Mesothelial cell of epicardium (in vitro differentiated cells): ENCODE measurements around the gene CYB5B. TPM values are rescaled to one million over a fixed set of nuclear protein-coding genes. Genes with fewer than 3 reads are reported as not detected.

Experiments used
- DNase-seq, 2 experiments: peaks; one replicate each; pipeline ENCODE4 v3.0.0; 2021; ENCODE audit warnings: low spot score in 2 of 2; ENCODE audit not compliant: unreplicated experiment in 2 of 2
- H3K27ac Mint-ChIP-seq: 2 replicates; pipeline ENCODE4 v1.8.0; 2021; ENCODE audit warnings: mixed read lengths
- H3K27me3 Mint-ChIP-seq: 2 replicates; pipeline ENCODE4 v1.8.0; 2021; ENCODE audit warnings: low read depth, mixed read lengths
- H3K36me3 Mint-ChIP-seq: 2 replicates; pipeline ENCODE4 v1.8.0; 2021; ENCODE audit warnings: mixed read lengths
- H3K4me1 Mint-ChIP-seq: 2 replicates; pipeline ENCODE4 v1.8.0; 2021; ENCODE audit warnings: mixed read lengths
- H3K4me3 Mint-ChIP-seq: 2 replicates; pipeline ENCODE4 v1.8.0; 2021; ENCODE audit warnings: mild to moderate bottlenecking, moderate library complexity, mixed read lengths
- H3K9me3 Mint-ChIP-seq: 2 replicates; pipeline ENCODE4 v1.8.0; 2021; ENCODE audit warnings: mixed read lengths
- total RNA-seq: library from RNA; stranded (reverse); gene quantifications from 3 replicates; pipeline ENCODE4 v1.2.1, GENCODE V29; 2021
- TF ChIP-seq, protein P1 (sequence below): fragments of 200-600 bp; sonication (generic); IDR thresholded peaks from one replicate; pipeline ENCODE4 v1.5.0; 2021; ENCODE audit warnings: antibody characterized with exemption; ENCODE audit not compliant: unreplicated experiment

CYB5B gene
- total RNA-seq, 1 donor from 2014 or later = 101 TPM

DNA sequence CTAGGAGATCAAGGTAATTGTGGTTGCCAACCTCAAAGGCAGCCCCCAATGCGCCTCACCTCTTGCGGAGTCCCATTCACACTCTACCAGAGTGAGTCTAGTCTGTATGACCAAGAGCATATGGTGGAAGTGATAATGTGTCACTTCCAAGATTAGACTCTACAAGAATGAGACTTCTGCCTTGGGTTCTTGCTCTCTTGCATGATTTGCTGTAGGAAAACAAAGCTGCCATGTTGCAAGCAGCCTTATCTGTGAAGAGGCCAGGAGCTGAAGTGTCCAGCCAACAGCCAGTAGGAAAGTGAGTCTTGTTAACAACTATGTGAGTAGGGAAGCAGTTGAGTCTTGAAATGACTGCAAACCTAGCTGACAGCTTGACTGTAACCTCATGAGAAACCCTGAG lies 42.0 kb upstream of the CYB5B start:
- DNase-seq = no peak
- peak overlapping the region; percentile 45 for H3K27ac Mint-ChIP-seq

DNA sequence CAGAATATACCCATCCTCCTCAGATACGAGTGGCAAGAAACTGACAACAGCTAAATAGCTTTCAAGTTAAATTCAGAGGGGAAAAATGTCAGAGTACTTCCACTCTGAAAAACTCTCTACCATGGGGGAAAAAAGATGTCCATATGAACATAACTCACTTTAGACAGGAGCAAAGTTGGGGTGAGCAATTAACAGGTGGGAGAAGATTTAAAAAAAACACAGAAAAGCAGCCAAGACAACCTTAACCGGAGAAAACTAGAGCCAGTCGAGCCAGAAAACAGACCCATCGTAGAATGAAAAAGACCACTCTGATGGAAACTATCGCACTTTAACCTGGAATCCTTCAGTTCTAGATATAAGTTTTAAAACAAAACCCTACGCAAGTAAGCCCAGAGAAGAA lies 39.4 kb upstream of the CYB5B start:
- H3K9me3 Mint-ChIP-seq = no peaks in the 10 kb centered on the region
- peaks cover 12% of the 10 kb centered on the region for H3K36me3 Mint-ChIP-seq
- peak overlapping the region; percentile 84 for H3K4me3 Mint-ChIP-seq
- DNase-seq = no peak
- H3K4me1 Mint-ChIP-seq = peaks cover 12% of the 10 kb centered on the region
- H3K27me3 Mint-ChIP-seq = no peaks in the 10 kb centered on the region
- H3K27ac Mint-ChIP-seq = peak overlapping the region; percentile 95
- TF ChIP-seq, protein P1, sequence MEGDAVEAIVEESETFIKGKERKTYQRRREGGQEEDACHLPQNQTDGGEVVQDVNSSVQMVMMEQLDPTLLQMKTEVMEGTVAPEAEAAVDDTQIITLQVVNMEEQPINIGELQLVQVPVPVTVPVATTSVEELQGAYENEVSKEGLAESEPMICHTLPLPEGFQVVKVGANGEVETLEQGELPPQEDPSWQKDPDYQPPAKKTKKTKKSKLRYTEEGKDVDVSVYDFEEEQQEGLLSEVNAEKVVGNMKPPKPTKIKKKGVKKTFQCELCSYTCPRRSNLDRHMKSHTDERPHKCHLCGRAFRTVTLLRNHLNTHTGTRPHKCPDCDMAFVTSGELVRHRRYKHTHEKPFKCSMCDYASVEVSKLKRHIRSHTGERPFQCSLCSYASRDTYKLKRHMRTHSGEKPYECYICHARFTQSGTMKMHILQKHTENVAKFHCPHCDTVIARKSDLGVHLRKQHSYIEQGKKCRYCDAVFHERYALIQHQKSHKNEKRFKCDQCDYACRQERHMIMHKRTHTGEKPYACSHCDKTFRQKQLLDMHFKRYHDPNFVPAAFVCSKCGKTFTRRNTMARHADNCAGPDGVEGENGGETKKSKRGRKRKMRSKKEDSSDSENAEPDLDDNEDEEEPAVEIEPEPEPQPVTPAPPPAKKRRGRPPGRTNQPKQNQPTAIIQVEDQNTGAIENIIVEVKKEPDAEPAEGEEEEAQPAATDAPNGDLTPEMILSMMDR = no peak

More for the DNA sequence above, 42.0 kb upstream of the CYB5B start:
- Mint-ChIP-seq H3K4me1 (peaks cover 12% of the 10 kb centered on the region), H3K27me3 (no peaks in the 10 kb centered on the region), H3K4me3 (no peak overlapping the region), H3K36me3 (peaks cover 25% of the 10 kb centered on the region), H3K9me3 (no peaks in the 10 kb centered on the region)
- TF ChIP-seq, protein P1 = no peak

DNA sequence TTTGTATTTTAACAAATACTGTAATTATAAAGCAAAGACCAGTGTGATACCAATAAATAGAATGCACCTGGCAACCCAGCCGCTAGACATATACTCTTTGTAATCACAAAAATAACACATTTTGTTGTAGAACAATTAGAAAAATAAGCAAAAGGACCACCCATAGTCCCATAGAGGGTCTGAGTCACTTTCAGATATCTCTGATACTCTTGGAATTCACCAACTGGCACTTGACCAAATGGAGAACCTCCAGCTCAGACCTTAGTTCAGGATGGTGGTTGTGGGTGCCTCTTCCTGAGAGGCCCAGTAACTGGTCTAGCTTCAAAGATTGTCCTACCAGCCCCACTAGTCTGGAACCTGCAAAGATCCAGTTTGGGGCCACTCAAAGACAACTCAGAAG lies 37.8 kb upstream of the CYB5B start:
- TF ChIP-seq, protein P1 = no peak
- Mint-ChIP-seq H3K27me3 (no peaks in the 10 kb centered on the region), H3K27ac (peak overlapping the region; percentile 89), H3K9me3 (no peaks in the 10 kb centered on the region), H3K4me3 (peak overlapping the region; percentile 82), H3K4me1 (peaks cover 12% of the 10 kb centered on the region), H3K36me3 (peaks cover 12% of the 10 kb centered on the region)
- DNase-seq = no peak

DNA sequence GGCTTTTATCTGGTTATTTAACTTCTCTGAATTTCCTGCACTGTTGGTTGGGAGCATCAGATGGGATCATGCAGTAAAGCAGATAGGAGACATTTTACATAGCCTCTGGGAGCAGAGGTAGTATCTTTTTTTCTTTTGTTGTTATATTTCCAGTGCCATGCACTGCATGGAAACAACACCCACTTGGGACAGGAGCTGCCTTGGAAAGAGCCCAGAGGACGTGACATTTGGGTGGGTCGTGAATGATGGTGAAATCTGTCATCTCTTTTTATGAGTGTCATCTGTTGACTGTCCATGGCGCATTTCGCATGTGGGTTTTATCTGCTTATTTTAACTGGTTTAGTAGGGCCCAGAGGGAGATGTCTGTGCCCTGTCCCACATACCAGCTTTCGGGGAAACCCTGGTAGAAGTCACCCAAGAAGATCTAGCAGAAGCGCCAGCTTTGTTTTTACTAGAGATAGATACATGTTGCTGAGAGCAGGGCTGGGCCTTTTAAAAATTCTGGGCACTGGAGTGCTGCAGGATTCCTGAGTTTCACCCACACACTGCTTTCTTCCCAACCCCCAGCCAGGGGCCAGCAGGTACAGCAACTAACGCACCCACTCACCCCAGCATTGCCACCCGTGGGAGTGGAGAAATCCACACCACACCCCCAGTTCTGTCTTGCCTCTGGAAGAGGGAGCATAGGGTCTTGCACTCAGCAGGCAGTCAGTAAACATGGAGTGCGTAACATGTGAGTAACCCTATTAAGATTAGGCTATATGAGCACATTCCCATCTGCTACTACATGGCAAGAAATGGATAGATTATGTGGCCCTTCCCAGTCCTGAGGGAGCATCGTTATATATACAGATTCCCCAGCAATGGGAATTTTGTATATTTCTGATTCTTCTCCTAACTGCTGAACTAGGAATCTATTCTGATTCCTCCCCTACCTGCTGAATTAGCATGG lies 30.2 kb upstream of the CYB5B start:
- Mint-ChIP-seq H3K36me3 (no peaks in the 10 kb centered on the region), H3K27ac (no peak overlapping the region), H3K27me3 (no peaks in the 10 kb centered on the region), H3K4me3 (no peak overlapping the region), H3K9me3 (no peaks in the 10 kb centered on the region), H3K4me1 (peaks cover 26% of the 10 kb centered on the region)
- DNase-seq = no peak
- TF ChIP-seq, protein P1 = no peak

DNA sequence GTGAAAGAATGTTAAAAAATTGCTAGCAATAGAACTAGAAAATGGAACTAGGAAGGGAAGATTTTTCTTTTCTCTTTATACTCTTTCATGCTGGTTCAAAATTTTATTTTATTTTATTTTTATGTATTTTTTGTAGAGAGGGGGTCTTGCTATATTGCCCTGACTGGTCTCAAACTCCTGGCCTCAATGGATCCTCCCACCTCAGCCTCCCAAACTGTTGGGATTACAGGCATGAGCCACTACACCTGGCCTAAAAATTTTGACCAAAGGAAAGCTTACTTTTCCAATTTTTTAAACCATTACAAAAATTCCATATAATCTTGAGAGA lies 28.6 kb upstream of the CYB5B start:
- Mint-ChIP-seq H3K36me3 (no peaks in the 10 kb centered on the region), H3K4me3 (no peak overlapping the region), H3K27ac (peak overlapping the region; percentile 98), H3K9me3 (no peaks in the 10 kb centered on the region), H3K4me1 (peaks cover 31% of the 10 kb centered on the region), H3K27me3 (no peaks in the 10 kb centered on the region)
- TF ChIP-seq, protein P1 = no peak
- DNase-seq = no peak
